Measurements from ENCODE around the gene TRAK1. TPM values are rescaled to one million over a fixed set of nuclear protein-coding genes. Genes with fewer than 3 reads are reported as not detected.

The TRAK1 gene
- total and polyA plus RNA-seq, 4 donors: 18.2 to 65.4 (median 32.5) TPM

- Histone ChIP-seq H3K36me3 (ENCODE audit: control insufficient read depth in 4 of 4, insufficient read depth in 4 of 4, low read length in 4 of 4) (peaks cover 3 to 50% (median 14%) of the 10 kb centered on the region in 4 donors), H3K9me3 (ENCODE audit: control insufficient read depth in 4 of 4, insufficient read depth in 3 of 4, low read length in 3 of 4) (no peaks in the 10 kb centered on the region), H3K27me3 (ENCODE audit: control insufficient read depth in 3 of 3, insufficient read depth in 3 of 3, low read length in 2 of 3) (no peaks in the 10 kb centered on the region), H3K4me1 (ENCODE audit: control insufficient read depth in 5 of 5, insufficient read depth in 5 of 5, low read length in 5 of 5) (peaks cover 0 to 1% (median 0%) of the 10 kb centered on the region in 5 donors), H3K4me3 (no peak overlapping the region), H3K9ac (ENCODE audit: insufficient read depth in 1 of 2, low read length in 2 of 2) (no peak overlapping the region), H3K27ac (ENCODE audit: low read depth in 1 of 2, low read length in 1 of 2) (no peak overlapping the region)
- no peak for TF ChIP-seq CTCF (IDR thresholded peaks at IDR 0.05; ENCODE audit: control extremely low read depth, extremely low read depth)
- ATAC-seq (ENCODE audit: insufficient read depth, low FRiP score): no peak
- WGBS, 2 donors: 94 to 95% methylated on average over 7 of the region's 7 CpGs
- DNase-seq: no peak
Observed at GRCh38 chr3:42194943-42195510, 103.9 kb downstream of the TRAK1 start.

- DNase-seq (peak in 2 of 3 donors; percentile 11 to 32), ATAC-seq (ENCODE audit: insufficient read depth, low FRiP score) (no peak)
- H3K4me3 ChIP-seq: no peak overlapping the region
- no peak overlapping the region for H3K9ac ChIP-seq (ENCODE audit: insufficient read depth in 1 of 2, low read length in 2 of 2)
- peak overlapping the region in 1 of 2 donors; percentile 33 for H3K27ac ChIP-seq (ENCODE audit: low read depth in 1 of 2, low read length in 1 of 2)
- no peaks in the 10 kb centered on the region for H3K27me3 ChIP-seq (ENCODE audit: control insufficient read depth in 3 of 3, insufficient read depth in 3 of 3, low read length in 2 of 3)
- H3K9me3 ChIP-seq (ENCODE audit: control insufficient read depth in 4 of 4, insufficient read depth in 3 of 4, low read length in 3 of 4): no peaks in the 10 kb centered on the region
- WGBS, 2 donors: 55 to 70% methylated on average over 5 of the region's 5 CpGs
- H3K4me1 ChIP-seq (ENCODE audit: control insufficient read depth in 5 of 5, insufficient read depth in 5 of 5, low read length in 5 of 5): no peaks in the 10 kb centered on the region
- H3K36me3 ChIP-seq (ENCODE audit: control insufficient read depth in 4 of 4, insufficient read depth in 4 of 4, low read length in 4 of 4): peaks cover 3 to 49% (median 15%) of the 10 kb centered on the region in 4 donors
- no peak for TF ChIP-seq CTCF (IDR thresholded peaks at IDR 0.05; ENCODE audit: control extremely low read depth, extremely low read depth)
Observed at GRCh38 chr3:42195879-42196330, 104.7 kb downstream of the TRAK1 start.

GRCh38 chr3:42198709-42199108 is 107.6 kb downstream of the TRAK1 start:
- TF ChIP-seq CTCF (IDR thresholded peaks at IDR 0.05; ENCODE audit: control extremely low read depth, extremely low read depth): no peak
- no peak overlapping the region for H3K4me3 ChIP-seq
- 91 to 94% methylated on average over 3 of the region's 3 CpGs for WGBS, 2 donors
- no peak overlapping the region for H3K9ac ChIP-seq (ENCODE audit: insufficient read depth in 1 of 2, low read length in 2 of 2)
- no peak for DNase-seq
- H3K36me3 ChIP-seq (ENCODE audit: control insufficient read depth in 4 of 4, insufficient read depth in 4 of 4, low read length in 4 of 4): peaks cover 3 to 57% (median 19%) of the 10 kb centered on the region in 4 donors
- no peaks in the 10 kb centered on the region for H3K9me3 ChIP-seq (ENCODE audit: control insufficient read depth in 4 of 4, insufficient read depth in 3 of 4, low read length in 3 of 4)
- no peaks in the 10 kb centered on the region for H3K4me1 ChIP-seq (ENCODE audit: control insufficient read depth in 5 of 5, insufficient read depth in 5 of 5, low read length in 5 of 5)
- no peaks in the 10 kb centered on the region for H3K27me3 ChIP-seq (ENCODE audit: control insufficient read depth in 3 of 3, insufficient read depth in 3 of 3, low read length in 2 of 3)
- no peak overlapping the region for H3K27ac ChIP-seq (ENCODE audit: low read depth in 1 of 2, low read length in 1 of 2)
- no peak for ATAC-seq (ENCODE audit: insufficient read depth, low FRiP score)

All from lung (tissue), 12 donors.